Panc1 (cell line): ENCODE measurements around the gene ABCF3. TPM values are rescaled to one million over a fixed set of nuclear protein-coding genes. Genes with fewer than 3 reads are reported as not detected.

Experiments
- ATAC-seq: fragments of 200-7000 bp; cut with Tn5 transposase; 2 replicates; pipeline ENCODE4 v1.9.1; 2020; ENCODE audit warnings: mild to moderate bottlenecking, moderate library complexity
- BruUV-seq: library from RNA; stranded (reverse); fragments of 400-500 nt; replicated peaks from 2 replicates; lab custom pipeline; 2021; lab: Mats Ljungman, UMichigan
- CTCF ChIA-PET: fragments of 300-600 bp; sonication (Branson Sonifier 250); formaldehyde crosslinking; loops from one replicate; lab custom pipeline; 2022; ENCODE audit warnings: antibody characterized with exemption; lab: Charles Lee
- POLR2A ChIA-PET: fragments of 300-600 bp; sonication (Branson Sonifier 250); formaldehyde crosslinking; loops from one replicate; lab custom pipeline; 2022; ENCODE audit warnings: antibody characterized with exemption; lab: Charles Lee
- DNase-seq: peaks from one replicate; pipeline ENCODE4 v3.0.0-alpha.2; 2010; ENCODE audit warnings: low read depth, low spot score
- H3K27ac ChIP-seq: 2 replicates; pipeline ENCODE4 v1.5.1; 2011; ENCODE audit warnings: mild to moderate bottlenecking, low read length, inconsistent platforms
- H3K27me3 ChIP-seq: fragments of 200-500 bp; sonication (Bioruptor generic); 2 replicates; pipeline ENCODE4 v1.6.0; 2014; ENCODE audit warnings: low read length, inconsistent platforms; ENCODE audit not compliant: control insufficient read depth, insufficient read depth
- H3K36me3 ChIP-seq: fragments of 200-500 bp; sonication (Bioruptor generic); 2 replicates; pipeline ENCODE4 v1.5.1; 2014; ENCODE audit warnings: inconsistent platforms, mild to moderate bottlenecking, low read length, moderate library complexity; ENCODE audit not compliant: control insufficient read depth, insufficient read depth
- H3K4me1 ChIP-seq: 2 replicates; pipeline ENCODE4 v1.5.1; 2011; ENCODE audit warnings: inconsistent platforms, mild to moderate bottlenecking, low read length, moderate library complexity; ENCODE audit not compliant: control insufficient read depth, insufficient read depth
- H3K4me3 ChIP-seq, 2 experiments: 2 replicates each; pipeline ENCODE4 v1.5.1; 2011 to 2012; ENCODE audit warnings: low read depth in 2 of 2, low read length in 2 of 2, mild to moderate bottlenecking in 2 of 2, inconsistent platforms in 1 of 2, moderate library complexity in 1 of 2
- H3K9me3 ChIP-seq: fragments of 200-500 bp; sonication (Bioruptor generic); 2 replicates; pipeline ENCODE4 v1.5.1; 2014; ENCODE audit warnings: low read depth, mild to moderate bottlenecking, inconsistent platforms, low read length, moderate library complexity; ENCODE audit not compliant: control insufficient read depth, insufficient read depth
- POLR2AphosphoS5 ChIP-seq: IDR thresholded peaks from 2 replicates; pipeline ENCODE4 v1.6.1; 2012; ENCODE audit warnings: mild to moderate bottlenecking, low read depth, low read length, moderate library complexity
- SIN3A ChIP-seq: IDR thresholded peaks from 2 replicates; pipeline ENCODE4 v1.6.1; 2012; ENCODE audit warnings: low read depth, mild to moderate bottlenecking, low read length, moderate library complexity, borderline replicate concordance; ENCODE audit not compliant: insufficient read depth
- TCF7L2 ChIP-seq: IDR thresholded peaks from 2 replicates; pipeline ENCODE4 v1.6.1; 2011; ENCODE audit warnings: mild to moderate bottlenecking, low read depth, low read length, inconsistent platforms
- in situ Hi-C: cut with HindIII; loops from 2 replicates; pipeline ENCODE4 v1.10.0; 2016; ENCODE audit warnings: low sequenced_read_pairs, low pct_unique_long_range_greater_than_20kb
- intact Hi-C: fragments of 100-400 bp; cut with micrococcal nuclease; formaldehyde crosslinking; loops from one replicate; pipeline ENCODE4 v1.10.0; 2022; ENCODE audit not compliant: unreplicated experiment
- total RNA-seq: library from RNA; stranded (reverse); gene quantifications from one replicate; pipeline ENCODE4 v1.2.1, GENCODE V29; 2021; ENCODE audit not compliant: unreplicated experiment
- TF ChIP-seq, protein P1 (sequence below), 2 experiments: IDR thresholded peaks; 2 replicates each; pipeline ENCODE4 v1.6.1; 2011 to 2012; ENCODE audit warnings: low read depth in 2 of 2, control low read depth in 1 of 2, low read length in 1 of 2, mild to moderate bottlenecking in 1 of 2, moderate library complexity in 1 of 2; ENCODE audit not compliant: insufficient read depth in 1 of 2
- TF ChIP-seq, protein P2 (sequence below): fragments of 450-650 bp; IDR thresholded peaks from 2 replicates; pipeline ENCODE4 v1.5.1; 2017; ENCODE audit warnings: mild to moderate bottlenecking

Gene ABCF3
- total RNA-seq, 1 experiment from 2014 or later = 101 TPM

DNA sequence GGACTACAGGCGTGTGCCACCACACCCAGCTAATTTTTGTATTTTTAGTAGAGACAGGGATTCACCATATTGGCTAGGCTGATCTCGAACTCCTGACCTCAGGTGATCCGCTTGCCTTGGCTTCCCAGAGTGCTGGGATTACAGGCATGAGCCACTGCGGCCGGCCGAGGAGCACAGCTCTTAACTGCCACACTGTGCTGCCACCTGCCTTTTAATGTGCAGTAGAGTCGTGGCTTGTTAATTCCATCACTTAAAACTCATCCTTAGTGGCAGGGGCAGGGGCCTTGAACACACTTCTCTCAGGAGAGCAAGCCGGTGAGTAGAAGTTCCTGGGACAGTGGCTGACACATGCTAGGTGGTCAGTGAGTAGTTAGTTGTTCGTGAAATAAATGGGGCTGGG lies 12.5 kb downstream of the ABCF3 start:
- Histone ChIP-seq H3K27ac (no peak overlapping the region), H3K4me3 (no peak overlapping the region), H3K4me1 (no peaks in the 10 kb centered on the region), H3K27me3 (no peaks in the 10 kb centered on the region), H3K9me3 (no peaks in the 10 kb centered on the region), H3K36me3 (peaks cover 4% of the 10 kb centered on the region; the same call in 1 of the 2 replicates)
- ChIA-PET CTCF (no interaction called here), POLR2A (interaction anchor here (0.7 kb wide), 1 partner anchor 13 kb away, joined by 3 read pairs; no protein-coding TSS in a partner anchor)
- in situ Hi-C loops = no loop called here
- BruUV-seq = no TSS peak
- intact Hi-C loops = no loop called here
- DNase-seq = no peak
- ATAC-seq = 0 out of 2 replicates have a peak, but pooled peaks have one; percentile 12
- TF ChIP-seq TCF7L2 = no peak
- TF ChIP-seq POLR2AphosphoS5 = no peak
- TF ChIP-seq, protein P1, sequence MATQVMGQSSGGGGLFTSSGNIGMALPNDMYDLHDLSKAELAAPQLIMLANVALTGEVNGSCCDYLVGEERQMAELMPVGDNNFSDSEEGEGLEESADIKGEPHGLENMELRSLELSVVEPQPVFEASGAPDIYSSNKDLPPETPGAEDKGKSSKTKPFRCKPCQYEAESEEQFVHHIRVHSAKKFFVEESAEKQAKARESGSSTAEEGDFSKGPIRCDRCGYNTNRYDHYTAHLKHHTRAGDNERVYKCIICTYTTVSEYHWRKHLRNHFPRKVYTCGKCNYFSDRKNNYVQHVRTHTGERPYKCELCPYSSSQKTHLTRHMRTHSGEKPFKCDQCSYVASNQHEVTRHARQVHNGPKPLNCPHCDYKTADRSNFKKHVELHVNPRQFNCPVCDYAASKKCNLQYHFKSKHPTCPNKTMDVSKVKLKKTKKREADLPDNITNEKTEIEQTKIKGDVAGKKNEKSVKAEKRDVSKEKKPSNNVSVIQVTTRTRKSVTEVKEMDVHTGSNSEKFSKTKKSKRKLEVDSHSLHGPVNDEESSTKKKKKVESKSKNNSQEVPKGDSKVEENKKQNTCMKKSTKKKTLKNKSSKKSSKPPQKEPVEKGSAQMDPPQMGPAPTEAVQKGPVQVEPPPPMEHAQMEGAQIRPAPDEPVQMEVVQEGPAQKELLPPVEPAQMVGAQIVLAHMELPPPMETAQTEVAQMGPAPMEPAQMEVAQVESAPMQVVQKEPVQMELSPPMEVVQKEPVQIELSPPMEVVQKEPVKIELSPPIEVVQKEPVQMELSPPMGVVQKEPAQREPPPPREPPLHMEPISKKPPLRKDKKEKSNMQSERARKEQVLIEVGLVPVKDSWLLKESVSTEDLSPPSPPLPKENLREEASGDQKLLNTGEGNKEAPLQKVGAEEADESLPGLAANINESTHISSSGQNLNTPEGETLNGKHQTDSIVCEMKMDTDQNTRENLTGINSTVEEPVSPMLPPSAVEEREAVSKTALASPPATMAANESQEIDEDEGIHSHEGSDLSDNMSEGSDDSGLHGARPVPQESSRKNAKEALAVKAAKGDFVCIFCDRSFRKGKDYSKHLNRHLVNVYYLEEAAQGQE (IDR thresholded peaks at IDR 0.05; ENCODE audit: insufficient read depth in 1 of 2, low read depth in 2 of 2, low read length in 1 of 2) = no peak
- TF ChIP-seq SIN3A = no peak
- TF ChIP-seq, protein P2, sequence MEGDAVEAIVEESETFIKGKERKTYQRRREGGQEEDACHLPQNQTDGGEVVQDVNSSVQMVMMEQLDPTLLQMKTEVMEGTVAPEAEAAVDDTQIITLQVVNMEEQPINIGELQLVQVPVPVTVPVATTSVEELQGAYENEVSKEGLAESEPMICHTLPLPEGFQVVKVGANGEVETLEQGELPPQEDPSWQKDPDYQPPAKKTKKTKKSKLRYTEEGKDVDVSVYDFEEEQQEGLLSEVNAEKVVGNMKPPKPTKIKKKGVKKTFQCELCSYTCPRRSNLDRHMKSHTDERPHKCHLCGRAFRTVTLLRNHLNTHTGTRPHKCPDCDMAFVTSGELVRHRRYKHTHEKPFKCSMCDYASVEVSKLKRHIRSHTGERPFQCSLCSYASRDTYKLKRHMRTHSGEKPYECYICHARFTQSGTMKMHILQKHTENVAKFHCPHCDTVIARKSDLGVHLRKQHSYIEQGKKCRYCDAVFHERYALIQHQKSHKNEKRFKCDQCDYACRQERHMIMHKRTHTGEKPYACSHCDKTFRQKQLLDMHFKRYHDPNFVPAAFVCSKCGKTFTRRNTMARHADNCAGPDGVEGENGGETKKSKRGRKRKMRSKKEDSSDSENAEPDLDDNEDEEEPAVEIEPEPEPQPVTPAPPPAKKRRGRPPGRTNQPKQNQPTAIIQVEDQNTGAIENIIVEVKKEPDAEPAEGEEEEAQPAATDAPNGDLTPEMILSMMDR = no peak

DNA sequence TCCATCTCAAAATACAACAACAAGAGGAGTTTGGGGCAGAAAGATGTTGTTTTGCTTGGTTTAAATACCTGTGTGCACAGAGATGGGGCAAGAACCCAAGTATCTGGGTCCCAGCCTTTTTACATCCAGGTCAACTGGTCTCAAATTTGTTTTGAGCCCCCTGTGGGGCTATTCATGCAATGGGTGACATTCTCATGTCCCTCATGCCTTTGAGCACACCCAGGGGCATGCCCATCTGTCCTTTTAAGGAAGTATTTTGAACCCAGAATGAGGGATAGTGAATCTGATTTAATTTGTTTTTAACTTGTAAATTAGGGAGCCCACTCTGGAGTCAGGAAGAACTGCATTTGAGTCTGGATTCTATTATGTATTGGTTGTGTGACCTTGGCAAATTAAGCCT lies 14.8 kb downstream of the ABCF3 start:
- H3K27me3 ChIP-seq = no peaks in the 10 kb centered on the region
- CTCF ChIA-PET = no interaction called here
- no peak for DNase-seq
- no peaks in the 10 kb centered on the region for H3K9me3 ChIP-seq
- ATAC-seq = no peak
- no peak for TF ChIP-seq POLR2AphosphoS5
- TF ChIP-seq SIN3A = no peak
- TF ChIP-seq, protein P2 = no peak
- TF ChIP-seq, protein P1 (IDR thresholded peaks at IDR 0.05; ENCODE audit: insufficient read depth in 1 of 2, low read depth in 2 of 2, low read length in 1 of 2) = no peak
- no peak for TF ChIP-seq TCF7L2
- in situ Hi-C loops = no loop called here
- no peak overlapping the region for H3K4me3 ChIP-seq
- POLR2A ChIA-PET = no interaction called here
- no TSS peak for BruUV-seq
- intact Hi-C loops = no loop called here
- no peaks in the 10 kb centered on the region for H3K36me3 ChIP-seq
- H3K27ac ChIP-seq = no peak overlapping the region
- no peaks in the 10 kb centered on the region for H3K4me1 ChIP-seq
